ENCODE results near the gene THSD4.
"Not testable (repeated sequence)": the region's sequence is repeated elsewhere in the genome, so short reads cannot be mapped to it uniquely, and the experiment has no call there.

The THSD4 gene

GRCh38 chr15:71301958-71302621 is 186.8 kb downstream of the THSD4 start:
- no peak for DNase-seq

- no peak for DNase-seq
These were observed 187.7 kb downstream of the THSD4 start for GRCh38 chr15:71302861-71303410.

GRCh38 chr15:71303977-71304376 is 188.7 kb downstream of the THSD4 start:
- no peak for DNase-seq

GRCh38 chr15:71304681-71305080 is 189.4 kb downstream of the THSD4 start:
- no peak for DNase-seq

- DNase-seq, result no peak
These were observed 191.3 kb downstream of the THSD4 start for GRCh38 chr15:71306538-71306937.

GRCh38 chr15:71312194-71312708 is 197.0 kb downstream of the THSD4 start:
- no peak for DNase-seq

- DNase-seq, result no peak
These were observed 197.6 kb downstream of the THSD4 start for GRCh38 chr15:71312731-71313460.

- DNase-seq, result no peak
These were observed 198.5 kb downstream of the THSD4 start for GRCh38 chr15:71313806-71314205.

- no peak for DNase-seq
These were observed 199.8 kb downstream of the THSD4 start for GRCh38 chr15:71314956-71315537.

- DNase-seq, result no peak
These were observed 201.6 kb downstream of the THSD4 start for GRCh38 chr15:71316911-71317310.

GRCh38 chr15:71319424-71319823 is 204.2 kb downstream of the THSD4 start:
- not testable (repeated sequence) for DNase-seq

- no peak for DNase-seq
These were observed 204.7 kb downstream of the THSD4 start for GRCh38 chr15:71319935-71320334.

- DNase-seq, result no peak
These were observed 207.8 kb downstream of the THSD4 start for GRCh38 chr15:71323082-71323481.

GRCh38 chr15:71323584-71323983 is 208.3 kb downstream of the THSD4 start:
- DNase-seq, result no peak

- no peak for DNase-seq
These were observed 210.2 kb downstream of the THSD4 start for GRCh38 chr15:71325481-71325880.

- no peak for DNase-seq
These were observed 213.2 kb downstream of the THSD4 start for GRCh38 chr15:71328453-71328852.

- no peak for DNase-seq
These were observed 213.8 kb downstream of the THSD4 start for GRCh38 chr15:71329041-71329440.

GRCh38 chr15:71329497-71330260 is 214.4 kb downstream of the THSD4 start:
- DNase-seq, result no peak

GRCh38 chr15:71330638-71331162 is 215.4 kb downstream of the THSD4 start:
- no peak for DNase-seq

- no peak for DNase-seq
These were observed 215.9 kb downstream of the THSD4 start for GRCh38 chr15:71331173-71331572.

- DNase-seq, result no peak
These were observed 217.2 kb downstream of the THSD4 start for GRCh38 chr15:71332431-71333004.

- DNase-seq, result no peak
These were observed 217.9 kb downstream of the THSD4 start for GRCh38 chr15:71333136-71333700.
